Esophagus mucosa (tissue), 1 donor: ENCODE measurements around the gene SHQ1. TPM values are rescaled to one million over a fixed set of nuclear protein-coding genes. Genes with fewer than 3 reads are reported as not detected.

Experiments used
- ATAC-seq: fragments of 200-7000 bp; cut with Tn5 transposase; one replicate; pipeline ENCODE4 v1.9.1; 2020
- total RNA-seq: library from RNA; stranded (reverse); gene quantifications from one replicate; pipeline ENCODE4 v1.2.4, GENCODE V29; 2023
- donor health status: DM: yes; HTN: yes; CAD: no.

Gene SHQ1
- total RNA-seq = 16.7 TPM

DNA sequence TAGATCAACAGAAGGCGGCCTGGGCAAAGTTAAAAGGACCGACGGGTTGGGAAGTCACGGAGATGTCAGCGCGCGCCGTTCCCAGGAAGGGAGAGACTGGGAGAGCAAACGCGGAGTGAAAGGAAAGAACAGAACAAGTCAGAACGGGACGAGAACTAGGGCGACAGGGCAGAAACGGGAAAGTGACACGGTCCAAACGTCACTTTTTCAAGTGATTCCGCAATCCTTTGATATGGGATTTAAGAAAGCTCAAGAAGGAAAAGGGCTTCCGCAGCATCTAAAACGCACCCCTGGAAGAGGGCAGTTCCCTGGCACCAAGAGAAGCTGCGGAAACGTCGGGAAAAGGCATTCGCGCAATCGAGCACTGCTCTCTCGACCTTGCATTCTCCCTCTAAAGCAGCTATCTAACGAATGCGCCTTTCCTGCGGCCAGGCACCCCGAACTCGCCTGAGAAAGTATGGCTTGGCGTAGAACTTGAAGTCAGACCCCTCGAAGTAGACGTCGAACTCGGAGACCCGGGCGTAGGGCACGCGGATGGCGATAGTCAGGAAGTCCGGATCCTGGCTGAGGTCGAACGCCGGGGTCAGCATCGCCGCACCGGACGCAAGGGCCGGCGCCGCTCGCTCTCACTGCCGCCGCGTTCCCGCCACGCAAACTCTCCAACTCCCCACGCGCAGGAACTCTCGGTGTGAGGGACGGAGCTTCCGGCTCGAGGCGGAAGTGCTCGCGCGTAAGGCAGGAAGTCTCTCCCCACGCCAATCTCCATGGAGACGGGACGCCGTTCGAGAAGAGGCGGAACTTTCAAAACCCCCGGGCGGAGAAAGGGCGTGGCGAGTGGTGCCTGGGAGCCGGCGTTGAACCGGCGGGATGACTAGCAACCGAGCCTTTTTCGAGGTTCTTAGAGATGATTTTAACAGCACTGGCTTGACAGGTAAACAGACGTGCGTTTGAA, at the start of gene SHQ1:
Gene SHQ1, minus strand, starts transcription at position 695 of the 952 bp plus-strand sequence. Its CDS starts 105 bp downstream, at position 590.
- peak; percentile 99 for ATAC-seq

GRCh38 chr3:72897758-72898007, 49.4 kb upstream of the SHQ1 start:
- no peak for ATAC-seq

- no peak for ATAC-seq
Observed at GRCh38 chr3:72896996-72897757, 48.9 kb upstream of the SHQ1 start.

- ATAC-seq = no peak
Observed at GRCh38 chr3:72894976-72895552, 46.8 kb upstream of the SHQ1 start.

GRCh38 chr3:72892870-72893269, 44.6 kb upstream of the SHQ1 start:
- ATAC-seq = no peak

- ATAC-seq = peak; percentile 49
Observed at GRCh38 chr3:72892081-72892775, 44.0 kb upstream of the SHQ1 start.

DNA sequence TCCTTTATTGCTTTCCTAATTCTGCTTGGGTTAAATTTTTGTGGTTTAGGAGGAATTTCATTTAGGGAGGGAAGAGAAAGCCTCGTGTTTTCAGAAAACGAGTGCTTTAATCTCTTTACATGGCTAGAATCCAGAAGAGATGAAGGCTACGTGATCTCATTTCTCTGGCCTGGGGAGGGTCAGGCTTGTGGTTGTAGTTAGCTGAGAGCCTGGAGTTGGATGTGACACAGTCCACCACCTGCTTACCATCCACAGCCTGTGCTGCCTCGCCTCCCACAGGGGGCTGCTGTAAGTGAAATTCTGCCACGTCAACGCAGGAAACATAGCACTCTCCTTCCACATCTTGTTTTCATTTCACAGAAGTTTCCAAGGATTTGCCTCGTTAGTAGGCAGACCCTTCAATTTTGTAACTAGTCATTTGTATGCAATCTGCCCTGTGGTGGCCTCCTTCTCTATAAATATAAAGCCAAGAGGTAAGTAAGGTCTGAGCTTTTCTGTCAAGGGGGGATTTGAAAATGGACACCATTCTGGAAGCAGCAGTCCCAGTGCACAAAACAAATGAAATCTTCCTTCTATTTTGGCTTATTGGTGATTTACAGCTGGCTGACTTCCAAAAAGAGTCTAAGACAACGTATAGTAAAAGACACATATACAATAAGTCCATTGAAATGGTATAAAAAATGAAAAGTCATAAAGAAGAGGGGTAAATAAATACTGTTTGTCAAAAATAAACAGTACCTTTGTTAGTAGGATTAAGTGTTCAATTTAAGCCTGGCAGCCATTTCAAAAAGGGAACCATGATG, 43.0 kb upstream of the SHQ1 start:
- ATAC-seq = no peak

DNA sequence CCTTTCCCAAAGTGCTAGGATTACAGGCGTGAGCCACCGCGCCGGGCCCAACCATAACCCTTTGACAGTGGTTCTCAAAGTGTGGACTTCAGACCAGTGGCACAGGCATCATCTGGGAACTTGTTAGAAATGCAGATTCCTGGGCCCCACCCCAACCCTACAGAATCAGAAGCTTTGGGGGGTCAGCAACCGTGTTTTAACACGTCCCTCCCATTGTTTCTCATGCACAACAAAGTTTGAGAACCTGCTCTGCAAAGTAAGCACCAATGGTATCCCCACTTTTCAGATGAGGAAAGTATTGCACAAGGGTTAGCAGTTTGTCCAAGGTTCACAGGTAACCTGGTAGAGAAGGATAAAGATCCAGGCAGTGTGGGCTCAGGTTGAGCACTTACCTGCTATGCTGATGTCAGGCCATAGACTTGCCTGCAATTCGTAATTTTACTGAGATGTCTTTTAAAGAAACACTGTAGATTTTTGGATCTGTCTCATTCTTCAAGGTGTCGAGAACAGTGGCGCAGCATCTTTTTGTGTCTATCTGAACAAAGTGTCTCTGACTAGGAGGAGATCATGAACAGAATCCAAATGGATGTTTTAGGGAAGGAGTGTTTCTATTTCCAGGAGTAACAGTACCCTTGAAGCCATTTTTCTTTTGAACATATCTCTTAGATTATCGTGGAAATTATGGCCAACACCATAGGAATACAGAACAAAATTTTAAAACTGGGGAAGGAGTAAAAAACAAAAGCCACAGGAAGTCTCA, 42.1 kb upstream of the SHQ1 start:
- ATAC-seq = no peak

- no peak for ATAC-seq
Observed at GRCh38 chr3:72889310-72890165, 41.3 kb upstream of the SHQ1 start.

DNA sequence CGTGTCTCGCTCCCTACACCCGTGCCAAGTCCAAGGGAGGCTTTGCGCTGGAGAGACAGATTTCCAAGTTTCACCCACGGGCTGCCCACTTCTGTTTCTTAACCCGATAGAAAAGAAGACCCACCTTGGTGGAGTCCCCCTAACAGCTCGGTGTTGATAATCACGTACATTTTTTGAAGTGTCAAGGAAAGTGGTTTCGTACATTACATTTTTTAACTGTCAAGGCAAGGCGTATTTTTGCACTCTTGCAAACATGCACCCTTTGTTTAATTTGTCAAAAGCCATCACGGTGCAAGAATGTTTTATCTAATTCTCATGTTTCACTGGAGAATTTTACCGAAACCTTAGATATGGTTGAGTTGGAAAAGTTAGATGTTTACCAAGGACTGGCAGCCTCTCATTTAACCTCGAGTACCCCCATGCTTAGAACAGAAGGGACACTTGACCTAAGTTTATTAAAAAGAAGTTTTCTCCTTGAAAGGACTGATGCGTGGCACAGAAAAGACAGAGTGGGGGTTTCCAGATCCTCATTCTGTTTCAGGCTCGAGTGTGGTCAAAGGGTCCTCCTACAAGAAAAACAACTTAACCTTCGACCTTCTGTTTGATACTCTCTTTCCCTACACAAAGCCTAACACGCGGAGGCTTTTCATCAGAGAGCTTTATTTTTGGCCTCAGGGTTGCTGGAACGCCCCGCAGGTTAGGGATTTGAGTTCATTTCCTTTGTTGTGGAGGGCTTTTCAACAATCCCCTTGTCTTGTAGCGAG, 40.5 kb upstream of the SHQ1 start:
- ATAC-seq = no peak

DNA sequence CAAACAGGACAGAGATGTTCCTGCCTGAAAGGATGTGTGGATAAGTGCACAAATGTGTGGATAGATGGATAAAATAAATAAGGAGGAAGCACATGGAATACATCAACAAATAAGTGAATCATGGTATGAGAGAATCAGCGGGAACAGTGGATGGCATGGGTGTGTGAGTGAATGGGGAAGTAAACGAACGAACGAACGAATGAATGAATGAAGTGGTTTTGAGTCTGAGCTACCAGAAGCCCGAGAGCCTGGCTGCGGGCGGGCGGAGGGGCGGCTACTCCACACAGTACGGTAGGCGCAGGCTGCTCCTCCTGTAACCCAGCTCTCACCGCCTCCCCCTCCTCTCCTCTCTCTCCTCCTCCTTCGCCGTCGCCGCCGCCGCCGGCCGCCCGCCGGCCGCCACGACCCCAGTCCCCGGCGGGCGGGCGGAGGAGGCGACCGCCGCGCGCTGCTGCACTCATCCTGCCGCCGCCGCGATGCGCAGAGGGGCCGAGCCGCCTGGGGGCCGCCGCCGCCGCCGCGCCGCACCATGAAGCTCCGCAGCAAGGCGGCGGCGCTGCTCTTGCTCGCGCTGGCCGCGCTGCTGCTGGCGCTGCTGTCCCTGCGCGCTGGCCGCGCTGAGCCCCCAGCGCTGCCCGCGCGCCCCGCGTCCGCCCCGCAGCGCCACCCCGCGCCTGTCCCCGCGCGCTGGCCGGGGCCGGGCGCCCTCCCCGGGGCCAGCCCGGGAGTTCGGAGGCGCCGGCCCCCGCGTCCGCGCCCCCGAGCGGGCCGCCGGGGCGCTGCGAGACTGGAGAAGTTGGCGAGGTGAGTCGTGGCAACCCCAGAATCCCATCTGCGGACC, 39.7 kb upstream of the SHQ1 start, which contains the start of gene GXYLT2:
Gene GXYLT2, plus strand, starts transcription at position 342 of the 841 bp plus-strand sequence. Its CDS starts 188 bp downstream, at position 530.
- peak; percentile 73 for ATAC-seq

DNA sequence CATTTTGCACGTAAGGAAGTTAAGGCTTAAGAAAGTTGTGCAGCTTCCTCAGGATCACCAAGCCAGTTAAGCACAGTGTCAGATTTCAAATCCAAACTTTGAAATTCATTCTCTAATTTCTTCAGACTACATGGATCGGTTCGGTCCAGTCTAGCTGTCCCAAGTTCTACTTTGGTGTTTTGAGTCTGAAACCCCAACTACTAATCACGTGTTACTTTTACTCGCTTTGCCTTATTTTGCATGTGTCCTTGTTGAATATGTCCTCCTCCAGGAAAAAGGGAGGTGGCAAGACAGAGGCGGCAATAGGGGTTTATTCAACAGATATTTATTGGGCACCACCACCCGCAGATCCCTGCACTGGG, 39.1 kb upstream of the SHQ1 start:
- ATAC-seq = peak; percentile 10

DNA sequence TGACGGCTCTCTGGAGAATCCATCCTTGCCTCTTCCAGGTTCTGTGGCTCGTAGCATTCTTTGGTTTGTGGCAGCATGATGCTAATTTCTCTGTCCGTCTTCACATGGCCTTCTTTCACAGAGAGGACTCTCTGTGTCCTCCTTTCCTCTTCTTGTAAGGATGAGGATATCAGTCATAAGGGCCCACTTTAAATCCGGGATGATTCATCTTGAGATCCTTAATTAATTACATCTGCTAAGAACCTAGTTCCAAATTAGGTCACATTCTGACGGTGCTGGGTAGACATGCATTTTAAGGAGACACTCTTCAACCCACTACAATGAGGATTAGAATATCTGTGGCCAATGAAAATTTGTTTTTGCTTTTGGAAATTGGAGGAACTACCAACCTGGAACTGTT, 23.9 kb upstream of the SHQ1 start:
- ATAC-seq = no peak

- ATAC-seq = no peak
Observed at GRCh38 chr3:72862314-72863090, 14.3 kb upstream of the SHQ1 start.

DNA sequence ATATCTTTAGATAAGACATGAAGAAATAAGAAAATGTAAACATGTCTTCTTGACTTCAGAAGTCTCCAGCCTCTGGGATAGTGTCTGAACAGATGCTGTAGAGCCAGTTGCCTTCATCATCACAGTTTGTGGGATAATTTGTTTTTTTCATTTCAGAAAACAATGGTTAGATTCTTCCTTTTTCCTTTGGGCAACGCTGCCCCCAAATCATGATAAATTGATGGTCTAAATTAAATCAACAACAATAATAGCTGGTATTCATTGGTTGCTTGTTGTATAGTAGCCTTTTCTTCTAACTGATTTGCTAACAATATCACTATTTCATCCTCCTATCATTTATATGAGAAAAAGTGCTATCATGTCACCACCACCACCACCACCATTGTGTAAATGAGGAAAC, 12.6 kb upstream of the SHQ1 start:
- no peak for ATAC-seq

DNA sequence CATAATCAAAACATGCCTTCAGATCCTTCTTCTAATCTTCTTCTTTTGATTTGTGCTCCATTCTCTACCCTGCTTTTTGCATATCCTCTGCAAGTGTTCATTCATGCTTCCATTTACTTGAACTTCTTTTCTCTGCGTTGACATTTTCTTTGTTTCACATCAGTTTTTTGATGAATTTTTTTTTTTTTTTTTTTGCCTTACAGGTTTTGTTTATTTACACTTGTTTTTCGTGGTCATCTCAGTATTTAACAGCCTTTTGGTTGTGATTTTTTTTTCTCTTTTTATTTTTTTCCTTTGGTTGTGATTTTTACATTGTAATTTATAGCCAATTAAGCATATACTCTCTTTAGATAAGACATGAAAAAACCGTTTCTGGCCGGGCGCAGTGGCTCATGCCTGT, 11.8 kb upstream of the SHQ1 start:
- no peak for ATAC-seq

- no peak for ATAC-seq
Observed at GRCh38 chr3:72855001-72855400, 6.8 kb upstream of the SHQ1 start.

DNA sequence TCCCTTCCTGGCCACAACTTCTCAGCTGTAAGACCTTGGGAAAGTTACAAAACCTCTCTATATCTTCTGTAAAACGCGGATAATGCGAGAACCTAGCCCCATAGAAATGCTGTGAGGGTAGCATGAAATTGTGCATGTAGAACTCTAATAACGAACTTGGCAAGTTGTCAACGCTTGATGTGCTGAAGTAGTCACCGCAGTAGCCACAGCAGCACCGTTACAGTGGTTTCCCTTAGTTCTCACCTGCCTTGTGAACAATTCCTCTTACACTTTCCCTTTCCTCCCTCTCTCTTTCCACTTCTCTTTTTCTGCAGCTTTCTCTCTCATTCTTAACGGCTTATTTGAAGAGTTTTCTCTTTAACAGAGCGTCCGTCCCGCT, 447 bp upstream of the SHQ1 start:
- peak; percentile 20 for ATAC-seq
